Fibroblast of lung (primary cell): Measurements from ENCODE around the gene IBSP. TPM values are rescaled to one million over a fixed set of nuclear protein-coding genes. Genes with fewer than 3 reads are reported as not detected.

ENCODE experiments used
- DNase-seq, 2 donors: peaks; one replicate each; pipeline versions ENCODE4 v3.0.0 to v3.0.0-alpha.2; 2010; ENCODE audit warnings: low read depth in 2 of 2
- H2AFZ ChIP-seq: 2 replicates; pipeline ENCODE4 v1.5.1; 2012; ENCODE audit warnings: low read length, control low read depth, inconsistent platforms
- H3K27ac ChIP-seq: 2 replicates; pipeline ENCODE4 v1.5.1; 2011; ENCODE audit warnings: low read length, control low read depth; ENCODE audit not compliant: insufficient read depth
- H3K27me3 ChIP-seq: 2 replicates; pipeline ENCODE4 v1.5.1; 2011; ENCODE audit warnings: mild to moderate bottlenecking, low read length; ENCODE audit not compliant: control insufficient read depth, insufficient read depth
- H3K36me3 ChIP-seq: 2 replicates; pipeline ENCODE4 v1.5.1; 2011; ENCODE audit warnings: low read length; ENCODE audit not compliant: control insufficient read depth, insufficient read depth
- H3K4me1 ChIP-seq: 2 replicates; pipeline ENCODE4 v1.5.1; 2011; ENCODE audit warnings: low read length; ENCODE audit not compliant: control insufficient read depth, insufficient read depth; ENCODE audit errors: extremely low read depth
- H3K4me2 ChIP-seq: 2 replicates; pipeline ENCODE4 v1.5.1; 2011; ENCODE audit warnings: low read length, control low read depth; ENCODE audit not compliant: insufficient read depth; ENCODE audit errors: extremely low read depth
- H3K4me3 ChIP-seq, 4 experiments: fragments of 200-600 bp in 1 of 4; sonication (generic) in 1 of 4; replicated peaks in 1 of 4; 2 replicates each; pipeline ENCODE4 v1.5.1; 2011 to 2016; ENCODE audit warnings: low read length in 4 of 4, low read depth in 3 of 4, mild to moderate bottlenecking in 3 of 4, control low read depth in 2 of 4, inconsistent platforms in 1 of 4, mixed read lengths in 1 of 4; ENCODE audit not compliant: insufficient read depth in 1 of 4; ENCODE audit errors: control extremely low read depth in 1 of 4
- H3K79me2 ChIP-seq: 2 replicates; pipeline ENCODE4 v1.5.1; 2012; ENCODE audit warnings: mild to moderate bottlenecking, low read length, inconsistent platforms; ENCODE audit not compliant: control insufficient read depth, insufficient read depth
- H3K9ac ChIP-seq: 2 replicates; pipeline ENCODE4 v1.5.1; 2011; ENCODE audit warnings: mild to moderate bottlenecking, low read length, control low read depth; ENCODE audit not compliant: insufficient read depth
- H3K9me3 ChIP-seq: 2 replicates; pipeline ENCODE4 v1.5.1; 2012; ENCODE audit warnings: low read depth, low read length; ENCODE audit not compliant: control insufficient read depth, insufficient read depth
- H4K20me1 ChIP-seq: 2 replicates; pipeline ENCODE4 v1.5.1; 2011; ENCODE audit warnings: low read length; ENCODE audit not compliant: control insufficient read depth, insufficient read depth; ENCODE audit errors: extremely low read depth
- EZH2 ChIP-seq: IDR thresholded peaks from 2 replicates; pipeline ENCODE4 v1.5.1; 2012; ENCODE audit warnings: low read length, control low read depth, mild to moderate bottlenecking; ENCODE audit errors: missing control alignments
- polyA plus RNA-seq, 2 donors: library from polyadenylated mRNA; depleted of rRNA in 1 of 2; stranded (reverse) in 1 of 2; unstranded in 1 of 2; fragments of >200 nt; gene quantifications; 2 replicates each; pipeline ENCODE4 v1.2.1, GENCODE V29; 2011 to 2012; ENCODE audit warnings: missing spikeins in 1 of 2
- total RNA-seq: library from RNA; depleted of rRNA; stranded (reverse); fragments of >200 nt; gene quantifications from 2 replicates; pipeline ENCODE4 v1.2.1, GENCODE V29; 2014
- TF ChIP-seq, protein P1 (sequence below), 2 donors: IDR thresholded peaks in 1 of 2; conservative IDR thresholded peaks in 1 of 2; 1 replicate in 1 of 2; 2 replicates in 1 of 2; pipeline ENCODE4 v1.5.1; 2011 to 2012; ENCODE audit warnings: low read length in 2 of 2, control low read depth in 1 of 2, inconsistent platforms in 1 of 2, low read depth in 1 of 2, mild to moderate bottlenecking in 1 of 2

Gene IBSP
- total and polyA plus RNA-seq, 2 donors (not counting 1 experiment from before 2014, with no cell fraction given), result not detected

- Histone ChIP-seq H3K36me3 (no peaks in the 10 kb centered on the region), H3K4me3 (no peak overlapping the region), H3K9me3 (no peaks in the 10 kb centered on the region), H2AFZ (no peak overlapping the region), H3K4me1 (no peaks in the 10 kb centered on the region), H4K20me1 (no peaks in the 10 kb centered on the region), H3K27ac (no peak overlapping the region), H3K79me2 (no peaks in the 10 kb centered on the region), H3K9ac (no peak overlapping the region), H3K4me2 (no peak overlapping the region), H3K27me3 (no peaks in the 10 kb centered on the region)
- TF ChIP-seq, protein P1, sequence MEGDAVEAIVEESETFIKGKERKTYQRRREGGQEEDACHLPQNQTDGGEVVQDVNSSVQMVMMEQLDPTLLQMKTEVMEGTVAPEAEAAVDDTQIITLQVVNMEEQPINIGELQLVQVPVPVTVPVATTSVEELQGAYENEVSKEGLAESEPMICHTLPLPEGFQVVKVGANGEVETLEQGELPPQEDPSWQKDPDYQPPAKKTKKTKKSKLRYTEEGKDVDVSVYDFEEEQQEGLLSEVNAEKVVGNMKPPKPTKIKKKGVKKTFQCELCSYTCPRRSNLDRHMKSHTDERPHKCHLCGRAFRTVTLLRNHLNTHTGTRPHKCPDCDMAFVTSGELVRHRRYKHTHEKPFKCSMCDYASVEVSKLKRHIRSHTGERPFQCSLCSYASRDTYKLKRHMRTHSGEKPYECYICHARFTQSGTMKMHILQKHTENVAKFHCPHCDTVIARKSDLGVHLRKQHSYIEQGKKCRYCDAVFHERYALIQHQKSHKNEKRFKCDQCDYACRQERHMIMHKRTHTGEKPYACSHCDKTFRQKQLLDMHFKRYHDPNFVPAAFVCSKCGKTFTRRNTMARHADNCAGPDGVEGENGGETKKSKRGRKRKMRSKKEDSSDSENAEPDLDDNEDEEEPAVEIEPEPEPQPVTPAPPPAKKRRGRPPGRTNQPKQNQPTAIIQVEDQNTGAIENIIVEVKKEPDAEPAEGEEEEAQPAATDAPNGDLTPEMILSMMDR (conservative IDR thresholded peaks at IDR 0.05 in 1 of 2, IDR thresholded peaks at IDR 0.05 in 1 of 2; ENCODE audit: low read depth in 1 of 2, low read length in 2 of 2), result no peak
- no peak for TF ChIP-seq EZH2
- DNase-seq, result peak in 1 of 2 donors; percentile 32
These were observed 57.5 kb downstream of the IBSP start for GRCh38 chr4:87856816-87857215.

GRCh38 chr4:87857789-87858188, 58.4 kb downstream of the IBSP start:
- no peak for DNase-seq
- H3K36me3 ChIP-seq, result no peaks in the 10 kb centered on the region
- H3K4me1 ChIP-seq, result no peaks in the 10 kb centered on the region
- TF ChIP-seq, protein P1 (conservative IDR thresholded peaks at IDR 0.05 in 1 of 2, IDR thresholded peaks at IDR 0.05 in 1 of 2; ENCODE audit: low read depth in 1 of 2, low read length in 2 of 2), result no peak
- TF ChIP-seq EZH2, result no peak
- H3K27me3 ChIP-seq, result no peaks in the 10 kb centered on the region
- H3K9me3 ChIP-seq, result no peaks in the 10 kb centered on the region
- no peak overlapping the region for H2AFZ ChIP-seq
- H4K20me1 ChIP-seq, result no peaks in the 10 kb centered on the region
- no peak overlapping the region for H3K27ac ChIP-seq
- H3K9ac ChIP-seq, result no peak overlapping the region
- no peak overlapping the region for H3K4me2 ChIP-seq
- no peak overlapping the region for H3K4me3 ChIP-seq
- no peaks in the 10 kb centered on the region for H3K79me2 ChIP-seq

Other genes starting within 250 kb of the IBSP start
- not detected in 2 replicates for gene DSPP, start 191.0 kb upstream of the IBSP start, total RNA-seq
- gene DSPP, start 191.0 kb upstream of the IBSP start, polyA plus RNA-seq, result not detected in 2 replicates
- gene DMP1, start 149.3 kb upstream of the IBSP start, total RNA-seq, result not detected in 2 replicates
- not detected in 2 replicates for gene DMP1, start 149.3 kb upstream of the IBSP start, polyA plus RNA-seq
- not detected in 2 replicates for gene MEPE, start 33.4 kb downstream of the IBSP start, total RNA-seq
- not detected in 2 replicates for gene MEPE, start 33.4 kb downstream of the IBSP start, polyA plus RNA-seq
- 0.17 and 0.26 TPM in 2 replicates for gene SPP1, start 176.2 kb downstream of the IBSP start, total RNA-seq
- gene SPP1, start 176.2 kb downstream of the IBSP start, polyA plus RNA-seq, result 0.59 and 1.5 TPM in 2 replicates
- gene PKD2, start 208.1 kb downstream of the IBSP start, total RNA-seq, result 101 and 109 TPM in 2 replicates
- 61.5 and 158 TPM in 2 replicates for gene PKD2, start 208.1 kb downstream of the IBSP start, polyA plus RNA-seq